K562 (cell line): Measurements from ENCODE around the gene DPF1. TPM values are rescaled to one million over a fixed set of nuclear protein-coding genes. Genes with fewer than 3 reads are reported as not detected.

Source experiments
- ATAC-seq: fragments of 200-7000 bp; cut with Tn5 transposase; 3 replicates; pipeline ENCODE4 v1.9.1; 2020; ENCODE audit warnings: moderate library complexity
- BruUV-seq: library from RNA; stranded (reverse); fragments of 400-500 nt; replicated peaks from 2 replicates; lab custom pipeline; 2021; lab: Mats Ljungman, UMichigan
- CTCF ChIA-PET: fragments of 300-600 bp; formaldehyde crosslinking; extraction: SDS; loops from one replicate; lab custom pipeline; 2021; ENCODE audit warnings: low intra/inter-chr PET ratio; lab: Yijun Ruan, JAX
- POLR2A ChIA-PET: fragments of 300-600, 350-650 bp; sonication (Branson Sonifier 250); formaldehyde crosslinking; extraction: SDS; loops from one replicate; lab custom pipeline; 2021; ENCODE audit warnings: antibody characterized with exemption, inconsistent platforms; lab: Yijun Ruan, JAX
- DNase-seq, 4 experiments: peaks; one replicate each; pipeline versions ENCODE4 v3.0.0 to v3.0.0-alpha.2; 2011 to 2018; ENCODE audit warnings: low spot score in 3 of 4, mixed read lengths in 3 of 4; ENCODE audit errors: extremely low read depth in 1 of 4
- FAIRE-seq: peaks from 2 replicates; lab custom pipeline; 2011; peaks lifted over from hg19 to GRCh38; lab: Jason Lieb, UNC
- H2AFZ ChIP-seq: 2 replicates; pipeline ENCODE4 v1.6.0; 2011; ENCODE audit warnings: low read depth, low read length, control low read depth, inconsistent platforms
- H3K27ac ChIP-seq: fragments of 200-600 bp; 3 replicates; pipeline ENCODE4 v1.8.0; 2011; ENCODE audit warnings: low read depth, mild to moderate bottlenecking, control low read depth, inconsistent platforms, low read length, moderate library complexity, mixed read lengths; ENCODE audit errors: extremely low read depth
- H3K27me3 ChIP-seq, 2 experiments: fragments of 300-600 bp in 1 of 2; 2 replicates in 1 of 2; 3 replicates in 1 of 2; pipeline versions ENCODE4 v1.6.0 to v1.8.0; 2011; ENCODE audit warnings: inconsistent platforms in 2 of 2, low read length in 2 of 2, mild to moderate bottlenecking in 1 of 2, mixed read lengths in 1 of 2, moderate library complexity in 1 of 2; ENCODE audit not compliant: control insufficient read depth in 2 of 2, insufficient read depth in 2 of 2
- H3K36me3 ChIP-seq: fragments of 300-600 bp; 3 replicates; pipeline ENCODE4 v1.8.0; 2011; ENCODE audit warnings: mild to moderate bottlenecking, low read length, inconsistent platforms; ENCODE audit not compliant: control insufficient read depth, insufficient read depth
- H3K4me1 ChIP-seq, 2 experiments: fragments of 200-600 bp in 1 of 2; replicated peaks in 1 of 2; 2 replicates in 1 of 2; 3 replicates in 1 of 2; pipeline versions ENCODE4 v1.5.1 to v1.8.0; 2011; ENCODE audit warnings: inconsistent platforms in 2 of 2, low read length in 2 of 2, mild to moderate bottlenecking in 1 of 2, mixed read lengths in 1 of 2, moderate library complexity in 1 of 2; ENCODE audit not compliant: control insufficient read depth in 2 of 2, insufficient read depth in 2 of 2
- H3K4me2 ChIP-seq: 2 replicates; pipeline ENCODE4 v1.6.1; 2011; ENCODE audit warnings: low read length, control low read depth, inconsistent platforms, mixed read lengths; ENCODE audit not compliant: insufficient read depth
- H3K4me3 ChIP-seq: fragments of 200-600 bp; sonication (generic), shearing (Covaris generic); 2 replicates; pipeline ENCODE4 v1.5.1; 2016; ENCODE audit warnings: control low read depth, inconsistent platforms
- H3K79me2 ChIP-seq: fragments of 200-600 bp; 3 replicates; pipeline ENCODE4 v1.8.0; 2011; ENCODE audit warnings: low read length, inconsistent platforms; ENCODE audit not compliant: control insufficient read depth, insufficient read depth
- H3K9ac ChIP-seq, 2 experiments: 2 replicates each; pipeline versions ENCODE4 v1.6.0 to v1.6.1; 2011; ENCODE audit warnings: low read depth in 2 of 2, low read length in 2 of 2, control low read depth in 1 of 2, inconsistent platforms in 1 of 2, mild to moderate bottlenecking in 1 of 2, mixed read lengths in 1 of 2; ENCODE audit not compliant: insufficient read depth in 1 of 2
- H3K9me1 ChIP-seq: one replicate; pipeline ENCODE4 v1.6.0; 2011; ENCODE audit warnings: inconsistent platforms, mild to moderate bottlenecking, low read length, moderate library complexity; ENCODE audit not compliant: control insufficient read depth, insufficient read depth
- H3K9me3 ChIP-seq: replicated peaks from 2 replicates; pipeline ENCODE4 v1.5.1; 2011; ENCODE audit warnings: low read depth, low read length, inconsistent platforms; ENCODE audit not compliant: control insufficient read depth, insufficient read depth
- H4K20me1 ChIP-seq: replicated peaks from 2 replicates; pipeline ENCODE4 v1.6.1; 2011; ENCODE audit warnings: low read length, inconsistent platforms, mixed read lengths; ENCODE audit not compliant: control insufficient read depth, insufficient read depth
- ASH1L ChIP-seq: fragments of 450-650 bp; IDR thresholded peaks from 2 replicates; pipeline ENCODE4 v1.6.1; 2018; ENCODE audit warnings: borderline replicate concordance, mild to moderate bottlenecking, low read depth; ENCODE audit not compliant: partially characterized antibody
- GABPB2 ChIP-seq: fragments of 250-450 bp; sonication (Bioruptor Pico); conservative IDR thresholded peaks from 2 replicates; pipeline ENCODE4 v1.5.1; 2021; ENCODE audit warnings: mild to moderate bottlenecking
- KLF1 ChIP-seq: fragments of 450-650 bp; IDR thresholded peaks from 2 replicates; pipeline ENCODE4 v1.6.1; 2016; ENCODE audit warnings: missing genetic modification characterization, missing compliant biosample characterization
- NR0B1 ChIP-seq: fragments of 450-650 bp; IDR thresholded peaks from one replicate; pipeline ENCODE4 v1.6.1; 2018; ENCODE audit warnings: mild to moderate bottlenecking, moderate library complexity; ENCODE audit not compliant: partially characterized antibody
- SFPQ ChIP-seq: fragments of 200-400 bp; formaldehyde crosslinking; IDR thresholded peaks from 2 replicates; pipeline ENCODE4 v1.6.1; 2017; ENCODE audit warnings: mild to moderate bottlenecking, low read depth, low read length, moderate library complexity
- SMAD1 ChIP-seq: fragments of 150-350 bp; IDR thresholded peaks from 2 replicates; pipeline ENCODE4 v1.6.1; 2014; ENCODE audit warnings: low read length, low read depth; ENCODE audit not compliant: partially characterized antibody
- SP2 ChIP-seq: IDR thresholded peaks from 2 replicates; pipeline ENCODE4 v1.6.1; 2011; ENCODE audit warnings: mild to moderate bottlenecking, low read depth, low read length, moderate library complexity; ENCODE audit not compliant: poor library complexity, severe bottlenecking; ENCODE audit errors: extremely low read depth
- TAF15 ChIP-seq: fragments of 200-400 bp; formaldehyde crosslinking; IDR thresholded peaks from 2 replicates; pipeline ENCODE4 v1.6.1; 2017; ENCODE audit warnings: mild to moderate bottlenecking, low read depth, low read length, moderate library complexity
- TCF3 ChIP-seq: sonication (generic); formaldehyde crosslinking; IDR thresholded peaks from 2 replicates; pipeline ENCODE4 v1.4.0; 2020; ENCODE audit warnings: mild to moderate bottlenecking, missing genetic modification reagents
- ZBTB7A ChIP-seq: IDR thresholded peaks from 2 replicates; pipeline ENCODE4 v1.6.1; 2011; ENCODE audit warnings: low read depth, mild to moderate bottlenecking, low read length, moderate library complexity, borderline replicate concordance; ENCODE audit not compliant: control insufficient read depth
- ZNF184 ChIP-seq: sonication (generic); formaldehyde crosslinking; IDR thresholded peaks from 2 replicates; pipeline ENCODE4 v1.5.0; 2020; ENCODE audit warnings: missing genetic modification reagents
- ZNF75A ChIP-seq: fragments of 450-650 bp; formaldehyde crosslinking; IDR thresholded peaks from 2 replicates; pipeline ENCODE4 v1.4.0; 2020; ENCODE audit warnings: mild to moderate bottlenecking
- WGBS: fragments of 100-300 bp; shearing (Covaris generic); methylation state at CpG from one replicate; pipeline ENCODE4 v1.1.6; 2016; ENCODE audit warnings: low coverage, mixed read lengths; ENCODE audit not compliant: insufficient coverage; ENCODE audit errors: missing lambda C conversion rate; 5-methylcytosine and 5-hydroxymethylcytosine counted together
- in situ Hi-C: fragments of 300-500 bp; cut with MboI; formaldehyde crosslinking; loops from 4 replicates; pipeline ENCODE4 v1.15.0; 2018; ENCODE audit warnings: inconsistent platforms, mixed read lengths
- intact Hi-C: fragments of 100-400 bp; cut with micrococcal nuclease; formaldehyde crosslinking; loops from 2 replicates; pipeline ENCODE4 v1.14.2; 2022
- polyA plus RNA-seq, 8 experiments: library from polyadenylated mRNA; depleted of rRNA in 4 of 8; stranded (reverse) in 5 of 8; unstranded in 3 of 8; fragments of >200 nt; fragmentation: Nextera tagmentation in 2 of 8; fragmentation: Illumina TruSeq in 1 of 8; extraction: Ambion mirVana in 2 of 8; extraction: Trizol in 1 of 8; gene quantifications; 2 replicates each; pipeline versions ENCODE4 v1.2.1 to v1.2.3, GENCODE V29; 2011 to 2014; ENCODE audit warnings: inconsistent platforms in 1 of 8, missing spikeins in 1 of 8
- total RNA-seq, 7 experiments: library from RNA; depleted of rRNA in 6 of 7; stranded (reverse); fragments of >200 nt in 6 of 7; fragmentation: Illumina TruSeq in 2 of 7; extraction: Trizol in 2 of 7; gene quantifications; 2 replicates each; pipeline versions ENCODE4 v1.2.1 to v1.2.3, GENCODE V29; 2011 to 2021; ENCODE audit warnings: low replicate concordance in 1 of 7

Gene DPF1
- total and polyA plus RNA-seq, 9 of the 15 experiments (the other 6 are each of a cell fraction or from before 2014, with no cell fraction given) = 0.10 to 5.7 (median 3.1) TPM

- Histone ChIP-seq H3K4me3 (no peak overlapping the region), H3K9me3 (no peaks in the 10 kb centered on the region), H3K36me3 (peaks cover 31% of the 10 kb centered on the region; the same call in 2 of the 3 replicates), H3K9ac (peak overlapping the region in 1 of 2 experiments; percentile 70; a peak in 2 of 4 replicates), H3K4me2 (no peak overlapping the region), H3K79me2 (peaks cover 39% of the 10 kb centered on the region), H3K4me1 (peaks cover 10 to 54% of the 10 kb centered on the region in 2 experiments; a peak in 4 of 5 replicates), H3K27ac (no peak overlapping the region), H3K27me3 (no peaks in the 10 kb centered on the region), H3K9me1 (no peaks in the 10 kb centered on the region), H4K20me1 (no peaks in the 10 kb centered on the region), H2AFZ (no peak overlapping the region)
- DNase-seq = peak in 1 of 4 experiments; percentile 9
- intact Hi-C loops = no loop called here
- CTCF ChIA-PET = no interaction called here
- WGBS = 76% methylated on average over 11 of the region's 21 CpGs
- ATAC-seq = no peak
- no TSS peak for BruUV-seq
- in situ Hi-C loops = no loop called here
- POLR2A ChIA-PET = interaction anchor here (0.6 kb wide), 1 partner anchor 10 kb away, joined by 3 read pairs; no protein-coding TSS in a partner anchor
- FAIRE-seq = no peak
- TF ChIP-seq KLF1 = no peak
- TF ChIP-seq ASH1L = no peak
- TF ChIP-seq NR0B1 = no peak
- no peak for TF ChIP-seq SMAD1
- no peak for TF ChIP-seq ZNF75A (CRISPR knock-in tag)
- TF ChIP-seq TAF15 = no peak
- TF ChIP-seq SFPQ = no peak
- TF ChIP-seq ZNF184 (CRISPR knock-in tag) = no peak
- TF ChIP-seq TCF3 = no peak
- TF ChIP-seq GABPB2 = no peak
- TF ChIP-seq SP2 = no peak
- TF ChIP-seq ZBTB7A = peak; percentile 50; the same call in 1 of the 2 replicates
Measured at GRCh38 chr19:38252941-38253691, 29.1 kb upstream of the DPF1 start.
